Measurements from ENCODE around the gene ACOT7.
"Not testable (repeated sequence)": the region's sequence is repeated elsewhere in the genome, so short reads cannot be mapped to it uniquely, and the experiment has no call there.

Gene ACOT7

GRCh38 chr1:6317098-6317760 is 76.3 kb downstream of the ACOT7 start:
- DNase-seq (ENCODE audit: extremely low read depth in 1 of 2, low read depth in 1 of 2), result no peak

- DNase-seq (ENCODE audit: extremely low read depth in 1 of 2, low read depth in 1 of 2), result no peak
These were observed 77.1 kb downstream of the ACOT7 start for GRCh38 chr1:6316240-6317097.

GRCh38 chr1:6314503-6314902 is 79.1 kb downstream of the ACOT7 start:
- DNase-seq (ENCODE audit: extremely low read depth in 1 of 2, low read depth in 1 of 2), result no peak

GRCh38 chr1:6313393-6314200 is 80.0 kb downstream of the ACOT7 start:
- DNase-seq (ENCODE audit: extremely low read depth in 1 of 2, low read depth in 1 of 2), result no peak

GRCh38 chr1:6310116-6310848 is 83.3 kb downstream of the ACOT7 start:
- no peak for DNase-seq (ENCODE audit: extremely low read depth in 1 of 2, low read depth in 1 of 2)

- no peak for DNase-seq (ENCODE audit: extremely low read depth in 1 of 2, low read depth in 1 of 2)
These were observed 84.0 kb downstream of the ACOT7 start for GRCh38 chr1:6309564-6309963.

- no peak for DNase-seq (ENCODE audit: extremely low read depth in 1 of 2, low read depth in 1 of 2)
These were observed 85.1 kb downstream of the ACOT7 start for GRCh38 chr1:6308449-6308848.

GRCh38 chr1:6307682-6308081 is 85.9 kb downstream of the ACOT7 start:
- not testable (repeated sequence) for DNase-seq (ENCODE audit: extremely low read depth in 1 of 2, low read depth in 1 of 2)

- DNase-seq (ENCODE audit: extremely low read depth in 1 of 2, low read depth in 1 of 2), result no peak
These were observed 86.5 kb downstream of the ACOT7 start for GRCh38 chr1:6307099-6307498.

GRCh38 chr1:6303397-6304012 is 90.1 kb downstream of the ACOT7 start:
- no peak for DNase-seq (ENCODE audit: extremely low read depth in 1 of 2, low read depth in 1 of 2)

- no peak for DNase-seq (ENCODE audit: extremely low read depth in 1 of 2, low read depth in 1 of 2)
These were observed 91.0 kb downstream of the ACOT7 start for GRCh38 chr1:6302568-6302967.

- no peak for DNase-seq (ENCODE audit: extremely low read depth in 1 of 2, low read depth in 1 of 2)
These were observed 92.0 kb downstream of the ACOT7 start for GRCh38 chr1:6301526-6301925.

GRCh38 chr1:6300342-6301048 is 93.1 kb downstream of the ACOT7 start:
- DNase-seq (ENCODE audit: extremely low read depth in 1 of 2, low read depth in 1 of 2), result no peak

GRCh38 chr1:6299557-6300165 is 93.9 kb downstream of the ACOT7 start:
- no peak for DNase-seq (ENCODE audit: extremely low read depth in 1 of 2, low read depth in 1 of 2)

GRCh38 chr1:6298940-6299465 is 94.6 kb downstream of the ACOT7 start:
- no peak for DNase-seq (ENCODE audit: extremely low read depth in 1 of 2, low read depth in 1 of 2)

GRCh38 chr1:6298530-6298929 is 95.0 kb downstream of the ACOT7 start:
- DNase-seq (ENCODE audit: extremely low read depth in 1 of 2, low read depth in 1 of 2), result no peak

GRCh38 chr1:6295910-6296309 is 97.7 kb downstream of the ACOT7 start:
- no peak for DNase-seq (ENCODE audit: extremely low read depth in 1 of 2, low read depth in 1 of 2)

GRCh38 chr1:6294890-6295556 is 98.5 kb downstream of the ACOT7 start:
- DNase-seq (ENCODE audit: extremely low read depth in 1 of 2, low read depth in 1 of 2), result no peak

Data from stimulated activated CD8-positive, alpha-beta memory T cell treated with anti-CD3 and anti-CD28 coated beads, Interleukin-7, amount 100 ng/mL, for 48 hours (primary cell).